Transverse colon (tissue), 3 donors: Measurements from ENCODE around the gene ANKMY2.

Source experiments
- CTCF ChIP-seq, 5 experiments: fragments of 200-600 bp in 3 of 5; fragments of 450-650 bp in 2 of 5; sonication (generic) in 3 of 5; IDR thresholded peaks; 1 replicate in 2 of 5; 2 replicates in 3 of 5; pipeline ENCODE4 v1.5.1; 2016 to 2017; ENCODE audit warnings: antibody characterized with exemption in 5 of 5, inconsistent platforms in 3 of 5, mild to moderate bottlenecking in 2 of 5, moderate library complexity in 1 of 5
- POLR2A ChIP-seq: fragments of 450-650 bp; IDR thresholded peaks from one replicate; pipeline ENCODE4 v1.6.1; 2016; ENCODE audit warnings: antibody characterized with exemption, mild to moderate bottlenecking, moderate library complexity

- TF ChIP-seq POLR2A: no peak
- no peak for TF ChIP-seq CTCF (IDR thresholded peaks at IDR 0.05)
These were observed 58.4 kb downstream of the ANKMY2 start for GRCh38 chr7:16587129-16587528.
